NCI-H2107 treated with DMSO at 0.1 percent for 48 hours (cell line): Measurements from ENCODE around the gene CIAO3.
"Not testable (repeated sequence)": the region's sequence is repeated elsewhere in the genome, so short reads cannot be mapped to it uniquely, and the experiment has no call there.

ENCODE experiments used
- DNase-seq: peaks from one replicate; lab custom pipeline; 2025; ENCODE audit not compliant: unreplicated experiment; lab: John Stamatoyannopoulos, UW

The CIAO3 gene

DNA sequence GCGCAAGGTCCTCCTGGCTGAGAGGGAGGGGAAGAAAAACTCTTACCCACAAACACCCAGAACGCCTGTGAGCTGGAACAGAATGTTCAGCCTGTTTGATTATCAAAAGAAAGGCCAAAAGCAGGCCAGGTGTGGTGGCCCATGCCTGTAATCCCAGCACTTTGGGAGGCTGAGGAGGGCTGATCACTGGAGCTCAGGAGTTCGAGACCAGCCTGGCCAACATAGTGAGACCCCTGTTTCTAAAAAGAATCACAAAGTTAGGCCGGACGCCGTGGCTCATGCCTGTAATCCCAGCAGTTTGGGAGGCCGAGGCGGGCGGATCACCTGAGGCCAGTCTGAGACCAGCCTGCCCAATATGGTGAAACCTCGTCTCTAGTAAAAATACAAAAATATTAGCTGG, 35.5 kb upstream of the CIAO3 start:
- not testable (repeated sequence) for DNase-seq

DNA sequence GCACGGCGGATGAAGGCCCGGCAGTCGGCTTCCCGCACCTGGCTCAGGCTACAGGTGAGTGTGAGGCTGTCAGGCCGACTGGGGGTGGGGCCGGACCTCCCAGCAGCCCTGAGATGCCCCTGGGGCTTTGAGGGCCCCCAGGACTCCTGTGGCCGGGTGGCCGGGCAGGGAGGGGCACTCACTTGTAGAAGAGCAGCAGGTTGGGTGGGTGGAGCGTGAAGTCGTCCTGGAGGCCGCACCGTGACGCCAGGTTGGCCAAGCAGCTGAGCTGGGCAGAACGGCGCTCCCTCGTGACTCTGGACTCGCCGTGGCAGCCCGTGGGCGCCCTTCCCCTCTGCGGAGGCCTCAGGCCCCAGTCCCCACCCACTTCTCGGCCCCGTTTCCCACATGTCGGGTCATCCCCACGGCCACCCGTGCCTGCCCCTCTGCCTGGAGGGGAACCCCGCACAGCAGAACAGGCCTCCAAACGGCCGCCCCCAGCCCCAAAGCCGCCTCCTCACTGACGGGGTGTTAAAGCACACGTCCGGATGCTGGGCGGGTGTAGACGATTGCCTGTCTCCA, 34.5 kb upstream of the CIAO3 start:
- DNase-seq = no peak

DNA sequence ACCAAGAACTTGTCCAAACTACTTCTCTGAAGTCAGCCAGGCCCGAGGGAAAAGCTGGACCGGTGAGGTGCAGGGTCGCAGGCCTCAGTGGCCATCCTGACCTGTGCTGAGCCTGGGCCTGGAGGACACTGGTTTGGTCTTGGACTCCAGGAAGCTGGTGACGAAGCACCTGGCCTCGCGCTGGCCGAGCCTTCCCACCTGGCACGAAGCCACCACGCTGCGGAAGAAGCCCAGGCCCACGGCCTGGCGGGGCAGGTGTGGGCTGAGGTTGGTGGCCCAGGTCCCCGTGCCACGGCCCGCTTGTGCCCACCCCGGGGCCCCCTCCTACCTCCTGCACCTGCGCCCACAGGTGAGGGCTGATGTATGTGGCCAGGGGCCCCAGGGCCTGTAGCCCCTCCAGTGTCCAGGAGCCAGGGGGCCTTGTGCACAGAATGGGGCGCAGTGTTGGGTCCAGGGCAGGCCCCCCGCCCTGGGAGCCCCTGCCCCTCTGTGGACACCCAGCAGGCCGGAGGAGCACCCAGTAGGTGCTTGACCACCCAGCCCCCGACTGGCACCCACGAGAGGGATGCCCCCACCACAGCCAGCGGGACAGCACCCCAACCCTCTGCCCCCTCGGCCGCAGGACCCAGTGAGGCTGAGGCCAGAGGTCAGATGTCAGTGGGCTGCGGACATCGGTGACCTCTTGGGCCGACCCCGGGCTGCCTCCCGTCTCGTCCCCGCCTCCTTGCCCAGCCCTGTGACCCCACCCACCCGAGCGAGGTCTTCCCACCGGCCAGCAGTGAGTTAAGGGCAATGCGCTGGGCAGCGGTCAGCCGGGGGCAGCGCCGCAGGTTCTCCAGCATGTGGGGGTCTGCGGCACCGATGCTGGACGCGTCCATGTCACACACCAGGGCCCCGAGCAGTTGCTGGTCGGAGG, 33.5 kb upstream of the CIAO3 start:
- no peak for DNase-seq

DNA sequence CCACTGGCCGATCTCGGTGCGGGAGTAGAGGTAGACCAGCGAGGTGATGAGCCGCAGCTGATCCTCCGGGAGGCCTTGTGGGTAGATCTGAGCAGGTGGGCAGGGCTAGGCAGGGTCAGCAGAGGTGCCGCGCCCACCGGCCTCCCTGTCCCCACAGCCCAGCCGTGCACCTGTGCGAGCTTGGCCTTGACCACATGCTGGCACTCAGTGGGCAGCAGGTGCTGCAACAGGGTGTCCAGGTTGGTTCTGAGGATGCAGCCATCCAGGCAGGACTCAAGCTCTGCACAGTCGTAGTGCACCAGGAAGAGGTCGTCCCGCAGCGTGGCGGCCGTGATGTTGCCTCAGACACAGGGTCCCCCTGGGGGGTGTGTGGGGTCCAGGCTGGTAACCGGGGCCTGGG, 32.2 kb upstream of the CIAO3 start:
- no peak for DNase-seq

DNA sequence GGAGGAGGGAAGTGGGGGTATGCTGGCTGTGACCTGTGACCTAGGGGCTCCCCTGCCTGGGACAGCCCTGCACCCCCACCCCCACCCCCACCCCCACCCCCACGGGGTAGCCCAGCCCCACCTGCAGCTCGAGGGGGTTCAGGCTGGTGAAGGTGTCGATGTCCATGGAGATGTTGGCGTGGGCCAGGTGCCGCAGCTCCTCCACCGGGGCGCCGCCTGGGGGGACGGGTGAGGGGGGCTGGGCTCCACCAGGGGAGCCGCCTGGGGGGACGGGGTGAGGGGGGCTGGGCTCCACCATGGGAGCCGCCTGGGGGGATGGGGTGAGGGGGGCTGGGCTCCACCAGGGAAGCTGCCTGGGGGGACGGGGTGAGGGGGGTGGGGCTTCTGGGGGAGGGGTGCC, 29.6 kb upstream of the CIAO3 start:
- no peak for DNase-seq

DNA sequence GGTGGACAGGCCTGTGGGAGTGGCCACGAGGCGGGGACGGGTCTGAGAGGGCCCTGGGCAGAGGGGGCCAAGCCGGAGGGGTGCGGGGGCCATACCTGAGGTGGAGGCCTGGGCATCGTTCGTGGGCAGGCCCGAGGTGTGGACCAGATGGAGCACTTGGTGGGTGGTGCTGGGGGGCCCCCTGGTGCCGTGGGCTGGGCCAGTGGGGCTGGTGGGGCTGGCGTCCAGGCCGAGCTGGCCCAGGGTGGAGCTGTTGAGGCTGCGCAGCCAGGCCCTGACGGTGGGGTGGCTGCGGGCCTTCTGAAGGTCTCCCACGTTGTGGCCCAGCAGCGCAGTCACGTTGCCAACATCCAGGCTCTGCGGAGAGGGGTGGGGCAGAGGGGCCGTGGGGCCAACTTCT, 29.1 kb upstream of the CIAO3 start:
- no peak for DNase-seq

DNA sequence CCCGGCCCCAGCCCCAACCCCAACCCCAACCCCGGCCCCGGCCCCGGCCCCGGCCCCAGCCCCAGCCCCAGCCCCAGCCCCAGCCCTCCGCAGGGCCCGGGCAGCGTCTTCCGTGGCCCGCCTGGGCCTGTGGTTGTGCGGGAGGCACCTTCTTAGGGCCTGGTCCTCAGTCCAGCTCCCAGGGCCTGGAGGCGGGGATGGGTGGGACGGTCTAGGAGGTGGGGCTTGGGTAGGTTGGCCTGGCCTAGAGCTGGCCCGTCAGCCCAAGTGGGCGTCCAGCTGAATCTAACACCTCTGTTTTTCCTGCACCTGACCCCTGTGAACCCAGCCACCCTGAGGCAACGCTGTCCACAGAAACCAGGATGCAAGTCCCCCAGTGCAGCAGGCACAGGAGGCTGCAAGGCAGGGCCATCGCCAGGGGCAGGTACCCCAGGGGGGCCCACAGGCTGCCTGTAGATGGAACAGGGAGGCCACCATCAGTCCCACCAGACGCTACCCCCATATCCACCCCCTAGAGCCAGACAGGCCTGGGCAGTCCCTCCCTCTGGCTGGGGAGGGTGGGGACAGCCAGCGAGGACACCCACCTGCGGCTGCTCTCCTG, 28.5 kb upstream of the CIAO3 start:
- DNase-seq = no peak

DNA sequence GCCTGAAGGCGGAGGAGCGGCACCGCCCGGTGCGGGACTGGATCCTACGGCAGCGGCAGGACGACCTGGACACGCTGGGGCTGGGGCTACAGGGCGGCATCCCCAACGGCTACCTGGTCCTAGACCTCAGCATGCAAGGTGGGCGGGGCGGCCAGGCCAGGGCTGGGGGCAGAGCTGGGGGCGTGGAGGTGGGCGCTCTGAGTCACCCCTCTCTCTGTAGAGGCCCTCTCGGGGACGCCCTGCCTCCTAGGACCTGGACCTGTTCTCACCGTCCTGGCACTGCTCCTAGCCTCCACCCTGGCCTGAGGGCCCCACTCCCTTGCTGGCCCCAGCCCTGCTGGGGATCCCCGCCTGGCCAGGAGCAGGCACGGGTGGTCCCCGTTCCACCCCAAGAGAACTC, 27.6 kb upstream of the CIAO3 start:
- no peak for DNase-seq

DNA sequence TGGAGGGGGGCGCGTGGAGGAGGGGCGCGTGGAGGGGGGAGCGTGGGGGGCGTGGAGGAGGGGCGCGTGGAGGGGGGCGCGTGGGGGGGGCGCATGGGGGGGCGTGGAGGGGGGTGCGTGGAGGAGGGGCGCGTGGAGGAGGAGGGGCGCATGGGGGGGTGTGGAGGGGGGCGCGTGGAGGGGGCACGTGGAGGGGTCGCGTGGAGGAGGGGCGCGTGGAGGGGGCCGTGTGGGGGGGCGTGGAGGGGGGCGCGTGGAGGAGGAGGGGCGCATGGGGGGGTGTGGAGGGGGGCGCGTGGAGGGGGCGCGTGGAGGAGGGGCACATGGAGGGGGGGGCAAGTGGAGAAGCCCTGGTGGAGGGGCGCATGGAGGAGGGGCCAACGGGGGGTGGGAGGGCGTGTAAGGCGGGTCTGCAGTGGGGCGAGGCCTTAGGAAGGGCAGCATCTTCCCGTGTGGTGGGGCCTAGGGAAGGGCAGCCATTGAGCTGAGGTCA, 27.0 kb upstream of the CIAO3 start:
- DNase-seq = no peak

DNA sequence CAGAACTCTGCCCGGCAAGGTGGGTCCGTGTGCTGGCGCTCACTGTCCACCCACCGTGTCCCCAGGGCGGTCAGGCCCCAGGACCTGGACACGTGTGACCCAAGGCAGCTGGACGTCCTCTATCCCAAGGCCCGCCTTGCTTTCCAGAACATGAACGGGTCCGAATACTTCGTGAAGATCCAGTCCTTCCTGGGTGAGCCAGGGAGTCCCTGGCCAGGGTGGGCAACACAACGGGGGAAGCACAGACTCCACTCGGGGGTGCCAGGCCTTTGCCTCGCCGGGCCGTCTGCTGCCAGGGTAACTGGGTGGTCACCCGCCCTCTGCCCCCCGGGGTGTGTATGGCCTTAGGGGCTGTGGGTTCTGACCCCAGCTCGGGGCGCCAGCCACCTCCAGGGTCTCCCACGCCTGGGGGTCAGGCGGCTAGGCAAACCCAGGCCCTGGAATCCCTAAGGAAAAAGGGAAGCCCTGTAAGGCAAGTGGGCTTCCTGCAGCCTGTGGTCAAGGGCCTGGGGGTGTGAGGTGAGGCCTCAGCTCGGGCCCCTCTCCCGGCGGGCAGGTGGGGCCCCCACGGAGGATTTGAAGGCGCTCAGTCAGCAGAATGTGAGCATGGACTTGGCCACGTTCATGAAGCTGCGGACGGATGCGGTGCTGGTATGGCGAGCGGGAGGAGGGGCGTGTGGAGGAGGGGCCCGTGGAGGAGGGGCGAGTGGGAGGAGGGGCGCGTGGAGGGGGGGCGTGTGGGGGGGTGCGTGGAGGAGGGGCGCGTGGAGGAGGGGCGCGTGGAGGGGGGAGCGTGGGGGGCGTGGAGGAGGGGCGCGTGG, 26.2 kb upstream of the CIAO3 start:
- no peak for DNase-seq

DNA sequence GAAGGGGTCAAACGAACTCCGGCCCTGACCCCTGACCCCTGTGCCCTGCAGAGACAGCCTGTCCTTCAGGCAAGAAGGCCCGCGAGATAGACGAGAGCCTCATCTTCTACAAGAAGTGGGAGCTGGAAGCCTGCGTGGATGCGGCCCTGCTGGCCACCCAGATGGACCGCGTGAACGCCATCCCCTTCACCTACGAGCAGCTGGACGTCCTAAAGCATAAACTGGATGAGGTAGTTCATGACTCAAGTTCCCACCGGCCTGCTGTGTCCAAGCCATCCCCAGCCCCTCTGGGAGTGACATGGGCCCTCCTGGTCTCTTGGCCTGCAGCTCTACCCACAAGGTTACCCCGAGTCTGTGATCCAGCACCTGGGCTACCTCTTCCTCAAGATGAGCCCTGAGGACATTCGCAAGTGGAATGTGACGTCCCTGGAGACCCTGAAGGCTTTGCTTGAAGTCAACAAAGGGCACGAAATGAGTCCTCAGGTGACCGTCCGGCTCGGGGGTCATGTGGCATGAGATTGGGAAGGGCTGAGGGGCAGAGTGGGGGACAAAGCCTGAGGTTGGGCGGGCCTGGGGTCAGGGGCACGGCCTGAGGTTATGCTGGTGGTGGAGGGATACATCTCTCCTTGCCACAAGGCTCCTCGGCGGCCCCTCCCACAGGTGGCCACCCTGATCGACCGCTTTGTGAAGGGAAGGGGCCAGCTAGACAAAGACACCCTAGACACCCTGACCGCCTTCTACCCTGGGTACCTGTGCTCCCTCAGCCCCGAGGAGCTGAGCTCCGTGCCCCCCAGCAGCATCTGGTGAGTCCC, 25.4 kb upstream of the CIAO3 start:
- DNase-seq = no peak

DNA sequence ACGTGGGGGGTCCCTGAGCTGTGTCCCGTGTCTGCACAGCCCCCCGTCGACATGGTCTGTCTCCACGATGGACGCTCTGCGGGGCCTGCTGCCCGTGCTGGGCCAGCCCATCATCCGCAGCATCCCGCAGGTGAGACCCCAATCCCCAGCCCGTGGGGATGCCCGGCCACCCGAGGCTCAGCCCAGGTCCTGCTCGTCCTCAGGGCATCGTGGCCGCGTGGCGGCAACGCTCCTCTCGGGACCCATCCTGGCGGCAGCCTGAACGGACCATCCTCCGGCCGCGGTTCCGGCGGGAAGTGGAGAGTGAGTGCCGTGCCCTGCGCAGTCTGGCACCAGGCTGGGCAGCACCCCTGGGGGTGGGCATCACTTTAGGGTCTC, 24.7 kb upstream of the CIAO3 start:
- DNase-seq = no peak

DNA sequence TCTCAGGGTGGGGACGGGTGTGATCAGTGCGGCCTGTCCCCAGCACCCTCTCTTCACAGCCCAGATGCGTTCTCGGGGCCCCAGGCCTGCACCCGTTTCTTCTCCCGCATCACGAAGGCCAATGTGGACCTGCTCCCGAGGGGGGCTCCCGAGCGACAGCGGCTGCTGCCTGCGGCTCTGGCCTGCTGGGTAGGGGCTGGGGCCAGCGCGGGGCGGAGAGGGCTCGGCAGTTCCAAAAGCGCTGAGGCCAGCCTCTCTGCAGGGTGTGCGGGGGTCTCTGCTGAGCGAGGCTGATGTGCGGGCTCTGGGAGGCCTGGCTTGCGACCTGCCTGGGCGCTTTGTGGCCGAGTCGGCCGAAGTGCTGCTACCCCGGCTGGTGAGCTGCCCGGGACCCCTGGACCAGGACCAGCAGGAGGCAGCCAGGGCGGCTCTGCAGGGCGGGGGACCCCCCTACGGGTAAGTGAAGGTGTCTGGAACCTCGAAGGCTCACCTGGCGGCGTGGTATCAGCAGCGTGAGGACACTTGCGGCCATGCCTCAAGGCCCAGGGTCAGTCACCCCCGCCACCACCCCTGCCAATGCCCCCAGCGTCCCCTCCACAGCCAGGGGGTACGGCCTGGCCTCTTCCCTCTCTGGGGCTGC, 24.2 kb upstream of the CIAO3 start:
- no peak for DNase-seq

DNA sequence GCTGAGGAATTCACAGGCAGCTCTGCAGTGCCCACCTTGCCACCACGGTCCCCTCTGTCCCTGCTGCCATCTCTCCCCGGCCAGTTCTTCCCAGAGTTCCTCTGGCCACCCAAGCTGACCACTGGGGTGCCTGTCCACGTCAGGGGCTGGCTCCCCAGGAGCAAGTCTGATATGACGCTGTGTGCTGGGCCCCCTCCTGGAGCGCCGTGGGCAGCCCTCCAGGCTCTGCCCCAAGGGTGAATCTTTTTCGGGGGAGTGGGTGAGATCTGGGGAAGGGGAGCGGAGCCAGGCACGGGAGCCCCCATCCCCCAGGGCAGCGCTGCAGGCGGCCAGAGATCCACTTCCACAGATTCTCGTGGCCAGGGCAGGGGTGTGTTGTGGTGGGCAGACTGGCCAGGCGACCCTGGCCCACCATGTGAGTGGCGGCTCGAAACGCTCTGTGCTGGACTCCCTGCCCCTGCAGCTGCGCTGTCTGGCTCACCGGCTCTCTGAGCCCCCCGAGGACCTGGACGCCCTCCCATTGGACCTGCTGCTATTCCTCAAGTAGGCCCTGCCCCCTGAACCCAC, 23.5 kb upstream of the CIAO3 start:
- no peak for DNase-seq

DNA sequence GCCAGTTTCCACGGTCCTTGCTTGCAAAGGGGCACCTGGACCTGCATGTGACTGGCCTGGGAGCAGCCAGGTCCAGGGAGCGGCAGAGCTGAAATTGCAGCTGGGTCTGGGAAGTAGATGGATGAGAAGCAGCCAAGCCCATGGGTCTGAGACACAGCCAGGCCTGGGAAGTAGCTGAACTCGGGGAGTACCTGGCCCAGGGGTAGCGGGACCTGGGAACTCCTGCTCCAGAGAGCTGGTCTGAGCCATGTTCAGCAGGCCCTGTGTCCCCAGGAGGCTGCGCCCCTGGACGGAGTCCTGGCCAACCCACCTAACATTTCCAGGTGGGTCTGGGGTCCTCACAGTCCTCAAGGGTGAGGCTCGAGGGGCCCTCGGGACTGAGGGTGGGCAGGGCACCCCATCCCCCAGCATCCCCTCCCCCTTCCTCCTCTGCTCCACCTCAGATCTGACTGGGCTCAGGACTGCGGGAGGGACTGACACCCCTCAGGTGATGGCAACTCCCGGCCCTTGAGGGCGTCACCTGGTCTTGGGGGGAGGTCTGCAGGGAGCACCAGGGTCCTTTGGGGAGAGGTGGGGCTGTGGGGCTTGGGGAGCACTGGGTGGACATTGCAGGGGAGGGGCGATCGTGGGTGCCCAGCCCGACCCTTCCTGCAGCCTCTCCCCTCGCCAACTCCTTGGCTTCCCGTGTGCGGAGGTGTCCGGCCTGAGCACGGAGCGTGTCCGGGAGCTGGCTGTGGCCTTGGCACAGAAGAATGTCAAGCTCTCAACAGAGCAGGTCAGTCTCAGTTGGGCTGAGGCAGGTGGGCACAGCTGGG, 22.8 kb upstream of the CIAO3 start:
- DNase-seq = no peak

DNA sequence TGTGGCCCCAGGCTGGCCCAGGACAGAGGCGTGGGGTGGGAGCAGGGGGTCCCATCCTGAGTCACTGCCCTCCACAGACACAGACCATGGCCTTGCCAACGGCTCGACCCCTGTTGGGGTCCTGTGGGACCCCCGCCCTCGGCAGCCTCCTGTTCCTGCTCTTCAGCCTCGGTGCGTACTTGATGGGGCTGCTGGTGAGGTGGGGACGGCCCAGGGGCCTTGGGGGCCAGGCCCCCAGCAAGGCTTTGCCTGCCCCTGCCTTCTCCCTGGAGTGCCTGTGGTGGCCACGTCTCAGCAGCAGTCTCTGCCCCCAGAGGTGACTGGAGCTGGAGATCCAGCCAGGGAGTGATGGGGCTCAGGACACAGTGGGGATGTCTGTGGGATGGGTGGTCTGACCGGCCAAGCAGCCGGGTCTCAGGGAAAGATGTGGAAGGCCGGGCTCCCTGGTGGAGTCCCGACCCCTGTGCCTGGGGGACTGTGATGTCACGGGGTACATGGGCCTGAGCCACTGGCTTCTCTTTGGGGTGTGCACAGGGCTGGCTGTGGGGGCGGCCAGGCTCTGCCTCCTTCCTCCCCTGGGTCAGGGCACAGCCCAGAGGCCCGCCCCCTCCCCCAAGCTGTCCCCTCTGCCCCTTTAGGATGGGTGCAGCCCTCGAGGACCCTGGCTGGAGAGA, 21.9 kb upstream of the CIAO3 start:
- no peak for DNase-seq

DNA sequence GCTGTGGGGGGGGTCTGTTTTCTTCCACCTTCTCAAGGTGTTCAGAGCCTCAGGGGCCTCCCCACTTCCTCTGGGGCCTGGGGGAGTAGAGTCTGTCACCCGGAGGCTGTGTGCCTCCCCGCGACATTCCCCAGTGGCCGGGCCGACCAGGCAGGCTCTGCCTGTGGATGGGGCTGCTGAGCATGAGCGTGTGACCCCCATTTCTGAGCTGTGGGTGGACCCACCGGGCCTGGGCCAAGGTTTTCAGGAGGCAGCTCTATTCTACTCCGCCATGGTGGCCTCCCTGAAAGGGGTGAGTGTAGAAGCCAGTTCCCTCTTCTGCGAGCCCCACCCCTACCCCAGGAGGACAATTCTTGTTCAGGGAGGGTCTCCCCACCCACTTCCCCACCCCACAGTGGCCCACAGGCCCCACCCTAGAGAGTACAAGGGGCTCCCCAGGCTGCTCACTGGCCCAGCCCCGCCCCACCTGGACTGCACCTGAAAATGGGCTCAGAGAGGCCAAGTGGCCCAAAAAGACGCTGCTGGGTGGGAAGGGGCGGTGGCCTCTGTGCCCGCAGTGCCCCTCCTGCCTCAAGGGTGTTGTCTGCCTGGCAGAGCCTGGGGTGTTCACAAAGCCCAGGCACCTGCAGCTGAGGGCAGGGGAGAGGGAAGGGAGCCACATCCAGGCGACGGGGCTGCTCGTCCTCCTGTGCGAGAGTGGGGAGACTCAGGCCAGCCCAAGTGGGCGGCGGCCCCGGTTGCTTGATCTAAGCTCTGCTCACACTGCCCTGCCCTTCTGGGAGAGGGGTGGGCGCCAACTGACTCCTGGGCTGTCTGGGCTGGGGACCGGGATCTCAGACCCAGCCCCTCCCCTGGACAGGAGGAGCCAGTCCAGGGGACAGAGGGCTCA, 21.1 kb upstream of the CIAO3 start:
- no peak for DNase-seq
